SK-N-SH treated with all-trans-retinoic acid at 6 μM for 48 hours (cell line): ENCODE measurements around the gene SELENOM.

Experiments used
- ATAC-seq: fragments of 200-7000 bp; cut with Tn5 transposase; 3 replicates; pipeline ENCODE4 v1.9.1; 2020; ENCODE audit warnings: mild to moderate bottlenecking, moderate library complexity
- CSDC2 ChIP-seq: fragments of 250-450 bp; sonication (Bioruptor Pico); IDR thresholded peaks from 2 replicates; pipeline ENCODE4 v1.5.0; 2020; ENCODE audit warnings: mild to moderate bottlenecking, moderate library complexity
- GLIS3 ChIP-seq: fragments of 250-450 bp; sonication (Bioruptor Pico); IDR thresholded peaks from 2 replicates; pipeline ENCODE4 v1.5.0; 2020; ENCODE audit warnings: mild to moderate bottlenecking, moderate library complexity
- ISL1 ChIP-seq: fragments of 250-450 bp; sonication (Bioruptor Pico); IDR thresholded peaks from 2 replicates; pipeline ENCODE4 v2.1.2; 2022; ENCODE audit warnings: mild to moderate bottlenecking, moderate library complexity
- PPARA ChIP-seq: fragments of 250-450 bp; sonication (Bioruptor Pico); IDR thresholded peaks from 2 replicates; pipeline ENCODE4 v1.5.0; 2020; ENCODE audit warnings: mild to moderate bottlenecking, borderline replicate concordance
- RARB ChIP-seq: fragments of 250-450 bp; sonication (Bioruptor Pico); IDR thresholded peaks from 2 replicates; pipeline ENCODE4 v1.8.0; 2021; ENCODE audit warnings: mild to moderate bottlenecking, moderate library complexity
- SNAI2 ChIP-seq: fragments of 250-450 bp; sonication (Bioruptor Pico); IDR thresholded peaks from 2 replicates; pipeline ENCODE4 v1.5.0; 2020; ENCODE audit warnings: mild to moderate bottlenecking, moderate library complexity
- TCF4 ChIP-seq: fragments of 250-450 bp; sonication (Bioruptor Pico); IDR thresholded peaks from 2 replicates; pipeline ENCODE4 v1.8.0; 2021; ENCODE audit warnings: mild to moderate bottlenecking, moderate library complexity, borderline replicate concordance
- TOX ChIP-seq: fragments of 250-450 bp; sonication (Bioruptor Pico); IDR thresholded peaks from 2 replicates; pipeline ENCODE4 v1.8.0; 2021; ENCODE audit warnings: mild to moderate bottlenecking, moderate library complexity, borderline replicate concordance
- ZC3H10 ChIP-seq: fragments of 250-450 bp; sonication (Bioruptor Pico); IDR thresholded peaks from 2 replicates; pipeline ENCODE4 v1.5.1; 2021; ENCODE audit warnings: mild to moderate bottlenecking, moderate library complexity
- ZFP3 ChIP-seq: fragments of 250-450 bp; sonication (Bioruptor Pico); IDR thresholded peaks from 2 replicates; pipeline ENCODE4 v1.5.0; 2020; ENCODE audit warnings: mild to moderate bottlenecking, moderate library complexity
- ZFP30 ChIP-seq: fragments of 450-650 bp; formaldehyde crosslinking; IDR thresholded peaks from 2 replicates; pipeline ENCODE4 v1.5.0; 2022; ENCODE audit warnings: mild to moderate bottlenecking, moderate library complexity
- ZNF565 ChIP-seq: fragments of 450-650 bp; formaldehyde crosslinking; conservative IDR thresholded peaks from 2 replicates; pipeline ENCODE4 v1.5.0; 2020; ENCODE audit warnings: low read depth, mild to moderate bottlenecking, moderate library complexity
- ZNF70 ChIP-seq: fragments of 450-650 bp; formaldehyde crosslinking; IDR thresholded peaks from 2 replicates; pipeline ENCODE4 v1.5.0; 2020; ENCODE audit warnings: mild to moderate bottlenecking, moderate library complexity
- ZNF8 ChIP-seq: fragments of 450-650 bp; formaldehyde crosslinking; IDR thresholded peaks from 2 replicates; pipeline ENCODE4 v1.5.0; 2020; ENCODE audit warnings: mild to moderate bottlenecking, moderate library complexity
- TF ChIP-seq, protein P1 (sequence below): fragments of 250-450 bp; sonication (Bioruptor Pico); IDR thresholded peaks from 2 replicates; pipeline ENCODE4 v1.5.1; 2021; ENCODE audit warnings: mild to moderate bottlenecking, moderate library complexity
- TF ChIP-seq, protein P2 (sequence below): fragments of 250-450 bp; sonication (Bioruptor Pico); IDR thresholded peaks from 2 replicates; pipeline ENCODE4 v1.5.0; 2020; ENCODE audit warnings: mild to moderate bottlenecking, moderate library complexity
- TF ChIP-seq, protein P3 (sequence below): fragments of 250-450 bp; sonication (Bioruptor Pico); IDR thresholded peaks from 2 replicates; pipeline ENCODE4 v1.8.0; 2020; ENCODE audit warnings: mild to moderate bottlenecking, moderate library complexity, borderline replicate concordance
- TF ChIP-seq, protein P4 (sequence below): fragments of 250-450 bp; sonication (Bioruptor Pico); IDR thresholded peaks from 2 replicates; pipeline ENCODE4 v1.5.1; 2020; ENCODE audit warnings: low read depth, mild to moderate bottlenecking, moderate library complexity

SELENOM gene

DNA sequence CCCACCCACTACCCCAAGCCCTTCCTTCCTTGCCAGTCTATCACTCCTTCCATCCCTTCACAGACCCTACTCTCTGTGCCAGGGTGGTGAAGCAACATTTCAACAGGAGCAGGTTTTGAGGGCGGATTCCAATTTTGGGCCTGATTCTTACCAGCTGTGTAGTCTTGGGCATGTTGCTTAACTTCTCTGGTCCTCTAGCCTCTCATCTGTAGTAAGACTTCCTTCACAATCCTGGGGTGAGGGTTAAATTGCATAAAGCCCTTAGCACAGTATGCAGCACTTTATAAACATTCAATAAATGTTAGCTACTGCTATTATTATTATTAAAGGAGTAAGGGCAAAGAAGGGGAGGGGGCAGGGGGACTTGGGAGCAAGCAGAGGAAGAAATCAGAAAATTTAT lies 47.6 kb upstream of the SELENOM start:
- TF ChIP-seq, protein P1, sequence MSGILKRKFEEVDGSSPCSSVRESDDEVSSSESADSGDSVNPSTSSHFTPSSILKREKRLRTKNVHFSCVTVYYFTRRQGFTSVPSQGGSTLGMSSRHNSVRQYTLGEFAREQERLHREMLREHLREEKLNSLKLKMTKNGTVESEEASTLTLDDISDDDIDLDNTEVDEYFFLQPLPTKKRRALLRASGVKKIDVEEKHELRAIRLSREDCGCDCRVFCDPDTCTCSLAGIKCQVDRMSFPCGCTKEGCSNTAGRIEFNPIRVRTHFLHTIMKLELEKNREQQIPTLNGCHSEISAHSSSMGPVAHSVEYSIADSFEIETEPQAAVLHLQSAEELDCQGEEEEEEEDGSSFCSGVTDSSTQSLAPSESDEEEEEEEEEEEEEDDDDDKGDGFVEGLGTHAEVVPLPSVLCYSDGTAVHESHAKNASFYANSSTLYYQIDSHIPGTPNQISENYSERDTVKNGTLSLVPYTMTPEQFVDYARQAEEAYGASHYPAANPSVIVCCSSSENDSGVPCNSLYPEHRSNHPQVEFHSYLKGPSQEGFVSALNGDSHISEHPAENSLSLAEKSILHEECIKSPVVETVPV: no peak
- TF ChIP-seq TCF4 (CRISPR knock-in tag) (no peak), ZC3H10 (no peak)
- TF ChIP-seq, protein P2, sequence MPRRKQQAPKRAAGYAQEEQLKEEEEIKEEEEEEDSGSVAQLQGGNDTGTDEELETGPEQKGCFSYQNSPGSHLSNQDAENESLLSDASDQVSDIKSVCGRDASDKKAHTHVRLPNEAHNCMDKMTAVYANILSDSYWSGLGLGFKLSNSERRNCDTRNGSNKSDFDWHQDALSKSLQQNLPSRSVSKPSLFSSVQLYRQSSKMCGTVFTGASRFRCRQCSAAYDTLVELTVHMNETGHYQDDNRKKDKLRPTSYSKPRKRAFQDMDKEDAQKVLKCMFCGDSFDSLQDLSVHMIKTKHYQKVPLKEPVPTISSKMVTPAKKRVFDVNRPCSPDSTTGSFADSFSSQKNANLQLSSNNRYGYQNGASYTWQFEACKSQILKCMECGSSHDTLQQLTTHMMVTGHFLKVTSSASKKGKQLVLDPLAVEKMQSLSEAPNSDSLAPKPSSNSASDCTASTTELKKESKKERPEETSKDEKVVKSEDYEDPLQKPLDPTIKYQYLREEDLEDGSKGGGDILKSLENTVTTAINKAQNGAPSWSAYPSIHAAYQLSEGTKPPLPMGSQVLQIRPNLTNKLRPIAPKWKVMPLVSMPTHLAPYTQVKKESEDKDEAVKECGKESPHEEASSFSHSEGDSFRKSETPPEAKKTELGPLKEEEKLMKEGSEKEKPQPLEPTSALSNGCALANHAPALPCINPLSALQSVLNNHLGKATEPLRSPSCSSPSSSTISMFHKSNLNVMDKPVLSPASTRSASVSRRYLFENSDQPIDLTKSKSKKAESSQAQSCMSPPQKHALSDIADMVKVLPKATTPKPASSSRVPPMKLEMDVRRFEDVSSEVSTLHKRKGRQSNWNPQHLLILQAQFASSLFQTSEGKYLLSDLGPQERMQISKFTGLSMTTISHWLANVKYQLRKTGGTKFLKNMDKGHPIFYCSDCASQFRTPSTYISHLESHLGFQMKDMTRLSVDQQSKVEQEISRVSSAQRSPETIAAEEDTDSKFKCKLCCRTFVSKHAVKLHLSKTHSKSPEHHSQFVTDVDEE (CRISPR knock-in tag): no peak
- no peak for ATAC-seq

DNA sequence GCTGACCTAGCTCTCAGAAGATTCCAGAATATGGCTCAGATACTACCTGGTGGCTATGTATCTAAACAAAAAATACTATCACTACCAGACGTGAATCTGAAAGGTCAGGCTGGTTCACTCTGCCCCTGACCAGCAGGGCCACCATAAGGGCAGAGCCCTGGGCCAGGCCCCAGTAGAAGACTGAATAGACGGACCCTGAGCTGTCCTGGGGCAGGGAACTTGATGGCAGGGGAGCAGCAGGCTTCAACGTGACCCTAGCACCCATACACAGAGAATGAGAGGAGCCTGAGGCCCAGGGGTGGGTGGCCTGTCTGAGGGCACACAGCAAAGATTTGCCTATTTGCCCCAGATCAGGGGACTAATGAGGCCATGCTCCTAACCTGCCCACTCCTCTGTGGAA lies 46.0 kb upstream of the SELENOM start:
- no peak for ATAC-seq
- TF ChIP-seq, protein P1: no peak
- TF ChIP-seq ZNF8 (CRISPR knock-in tag) (no peak), ZNF70 (CRISPR knock-in tag) (no peak), GLIS3 (CRISPR knock-in tag) (no peak), PPARA (CRISPR knock-in tag) (no peak), RARB (CRISPR knock-in tag) (no peak), TCF4 (CRISPR knock-in tag) (no peak)
- TF ChIP-seq, protein P3, sequence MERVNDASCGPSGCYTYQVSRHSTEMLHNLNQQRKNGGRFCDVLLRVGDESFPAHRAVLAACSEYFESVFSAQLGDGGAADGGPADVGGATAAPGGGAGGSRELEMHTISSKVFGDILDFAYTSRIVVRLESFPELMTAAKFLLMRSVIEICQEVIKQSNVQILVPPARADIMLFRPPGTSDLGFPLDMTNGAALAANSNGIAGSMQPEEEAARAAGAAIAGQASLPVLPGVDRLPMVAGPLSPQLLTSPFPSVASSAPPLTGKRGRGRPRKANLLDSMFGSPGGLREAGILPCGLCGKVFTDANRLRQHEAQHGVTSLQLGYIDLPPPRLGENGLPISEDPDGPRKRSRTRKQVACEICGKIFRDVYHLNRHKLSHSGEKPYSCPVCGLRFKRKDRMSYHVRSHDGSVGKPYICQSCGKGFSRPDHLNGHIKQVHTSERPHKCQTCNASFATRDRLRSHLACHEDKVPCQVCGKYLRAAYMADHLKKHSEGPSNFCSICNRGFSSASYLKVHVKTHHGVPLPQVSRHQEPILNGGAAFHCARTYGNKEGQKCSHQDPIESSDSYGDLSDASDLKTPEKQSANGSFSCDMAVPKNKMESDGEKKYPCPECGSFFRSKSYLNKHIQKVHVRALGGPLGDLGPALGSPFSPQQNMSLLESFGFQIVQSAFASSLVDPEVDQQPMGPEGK (CRISPR knock-in tag): no peak
- TF ChIP-seq, all 23 proteins: peak for 0

DNA sequence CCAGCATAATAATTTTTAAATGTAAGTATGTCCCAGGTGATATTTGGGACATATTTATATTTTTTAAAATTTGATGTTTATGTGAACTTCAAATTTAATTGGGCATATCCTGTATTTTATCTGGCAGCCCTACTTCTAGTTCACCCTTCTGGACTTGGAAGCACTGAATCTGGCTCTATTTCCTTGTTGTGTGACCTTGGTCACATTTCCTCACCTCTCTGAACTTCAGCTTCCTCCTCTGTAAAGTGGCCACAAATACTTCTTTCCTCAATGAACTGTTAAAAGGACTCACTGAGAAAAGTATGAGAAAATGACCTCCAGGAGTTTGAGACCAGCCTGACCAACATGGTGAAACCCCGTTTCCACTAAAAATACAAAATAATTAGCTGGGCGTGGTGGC lies 44.5 kb upstream of the SELENOM start:
- TF ChIP-seq ZNF8 (CRISPR knock-in tag) (no peak), ZFP3 (CRISPR knock-in tag) (no peak), ISL1 (CRISPR knock-in tag) (no peak), CSDC2 (CRISPR knock-in tag) (no peak), ZFP30 (CRISPR knock-in tag) (no peak), TOX (CRISPR knock-in tag) (no peak), ZNF565 (CRISPR knock-in tag) (no peak), SNAI2 (CRISPR knock-in tag) (no peak)
- TF ChIP-seq, protein P2 (CRISPR knock-in tag): no peak
- TF ChIP-seq, protein P4, sequence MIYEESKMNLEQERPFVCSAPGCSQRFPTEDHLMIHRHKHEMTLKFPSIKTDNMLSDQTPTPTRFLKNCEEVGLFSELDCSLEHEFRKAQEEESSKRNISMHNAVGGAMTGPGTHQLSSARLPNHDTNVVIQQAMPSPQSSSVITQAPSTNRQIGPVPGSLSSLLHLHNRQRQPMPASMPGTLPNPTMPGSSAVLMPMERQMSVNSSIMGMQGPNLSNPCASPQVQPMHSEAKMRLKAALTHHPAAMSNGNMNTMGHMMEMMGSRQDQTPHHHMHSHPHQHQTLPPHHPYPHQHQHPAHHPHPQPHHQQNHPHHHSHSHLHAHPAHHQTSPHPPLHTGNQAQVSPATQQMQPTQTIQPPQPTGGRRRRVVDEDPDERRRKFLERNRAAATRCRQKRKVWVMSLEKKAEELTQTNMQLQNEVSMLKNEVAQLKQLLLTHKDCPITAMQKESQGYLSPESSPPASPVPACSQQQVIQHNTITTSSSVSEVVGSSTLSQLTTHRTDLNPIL: no peak
- TF ChIP-seq, protein P1: no peak

More for the DNA sequence above, 44.5 kb upstream of the SELENOM start:
- ATAC-seq: no peak
